ENCODE results near the gene TGFBR3.

- TF ChIP-seq CTCF (IDR thresholded peaks at IDR 0.05) = no peak
- TF ChIP-seq POLR2A (IDR thresholded peaks at IDR 0.05) = no peak
These were observed 200.0 kb downstream of the TGFBR3 start for GRCh38 chr1:91685994-91686393.
